HG02981 (cell line): ENCODE data around the gene UBTD1.

Experiments
- ATAC-seq: cut with Tn5 transposase; IDR thresholded peaks from one replicate; pipeline ENCODE4 v1.9.1; 2021; ENCODE audit warnings: mild to moderate bottlenecking, moderate library complexity; ENCODE audit not compliant: unreplicated experiment

The UBTD1 gene

DNA sequence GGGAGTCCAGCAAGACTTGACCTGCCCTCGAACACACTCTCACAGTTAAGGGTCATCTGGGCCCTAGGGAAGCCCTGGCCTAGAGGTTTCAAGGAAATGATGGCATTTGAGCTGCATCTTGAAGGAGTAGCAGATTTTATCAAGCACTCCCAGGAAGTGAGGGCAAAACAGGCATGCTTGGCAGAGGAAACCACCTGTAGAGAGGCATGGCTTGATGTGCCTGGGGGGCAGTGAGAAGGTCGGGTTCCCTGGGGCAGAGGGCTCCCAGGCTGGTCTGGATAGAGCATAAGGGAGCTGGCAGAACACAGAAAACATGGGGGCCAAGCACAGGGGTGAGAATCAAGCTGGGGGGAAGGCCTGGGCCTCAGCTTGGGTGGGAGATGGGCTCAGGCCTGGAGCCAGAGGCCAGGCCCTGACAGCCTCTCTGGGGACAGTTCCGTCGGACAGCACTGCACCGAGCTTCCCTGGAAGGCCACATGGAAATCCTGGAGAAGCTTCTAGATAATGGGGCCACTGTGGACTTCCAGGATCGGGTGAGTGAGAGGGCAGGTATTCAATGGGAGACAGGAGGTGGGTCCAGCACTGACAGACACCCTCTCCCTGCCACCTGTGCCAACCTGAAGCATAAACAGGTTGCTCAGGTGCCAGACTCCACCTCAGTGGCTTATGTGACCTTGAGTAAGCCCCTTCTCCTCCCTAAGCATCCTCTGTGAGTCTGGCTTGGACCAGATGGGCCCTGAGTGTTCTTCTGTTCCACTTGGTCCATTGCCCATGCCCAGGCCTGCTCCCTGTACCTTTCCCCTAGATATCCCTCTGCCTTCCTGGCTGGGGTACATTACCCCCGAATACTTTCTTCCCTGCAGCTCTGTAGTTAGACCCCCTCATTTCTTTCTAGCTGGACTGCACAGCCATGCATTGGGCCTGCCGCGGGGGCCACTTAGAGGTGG is 82.0 kb downstream of the UBTD1 start:
- ATAC-seq, result no peak

GRCh38 chr10:97582169-97582568 is 83.4 kb downstream of the UBTD1 start:
- no peak for ATAC-seq

DNA sequence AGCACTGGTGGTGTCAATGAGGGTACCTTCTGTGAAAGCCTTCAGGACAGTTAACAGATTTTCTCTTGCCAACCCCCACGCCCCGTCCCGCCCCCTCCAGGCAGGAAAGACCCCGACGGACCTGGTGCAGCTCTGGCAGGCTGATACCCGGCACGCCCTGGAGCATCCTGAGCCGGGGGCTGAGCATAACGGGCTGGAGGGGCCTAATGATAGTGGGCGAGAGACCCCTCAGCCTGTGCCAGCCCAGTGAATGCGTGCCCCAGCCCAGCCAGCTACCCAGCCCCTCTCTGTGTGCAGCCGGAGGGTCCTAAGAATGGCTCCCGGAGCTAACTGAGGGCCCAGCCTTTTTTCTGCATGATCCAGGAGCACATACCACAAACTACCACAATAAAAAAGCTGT is 84.8 kb downstream of the UBTD1 start:
- ATAC-seq, result no peak

GRCh38 chr10:97584060-97584797 is 85.5 kb downstream of the UBTD1 start, which contains the start of gene HOGA1:
Gene HOGA1, plus strand, starts transcription at chr10:97584389. Its CDS starts 315 bp downstream, at chr10:97584704.
- ATAC-seq, result peak; percentile 71

- no peak for ATAC-seq
Measured at GRCh38 chr10:97584798-97585438, 86.2 kb downstream of the UBTD1 start.

DNA sequence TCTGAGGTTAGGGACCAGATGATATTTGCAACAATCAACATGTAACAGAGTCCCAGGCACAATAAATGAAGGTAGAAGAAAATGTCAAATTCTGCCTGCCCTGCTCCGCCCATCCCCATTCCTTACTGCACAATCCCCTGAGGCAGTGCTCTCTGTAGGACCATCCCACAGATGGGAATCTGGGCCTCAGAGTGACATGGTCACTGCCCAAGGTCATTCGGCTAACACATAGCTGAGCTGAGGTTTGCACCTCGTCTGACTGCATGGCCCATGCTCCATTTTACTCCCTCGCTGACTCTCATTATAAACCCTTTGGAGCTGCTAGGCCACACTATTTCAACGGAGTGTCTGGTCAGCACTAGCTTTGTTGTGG is 86.7 kb downstream of the UBTD1 start:
- ATAC-seq, result no peak

GRCh38 chr10:97587183-97587582 is 88.5 kb downstream of the UBTD1 start:
- ATAC-seq, result no peak

DNA sequence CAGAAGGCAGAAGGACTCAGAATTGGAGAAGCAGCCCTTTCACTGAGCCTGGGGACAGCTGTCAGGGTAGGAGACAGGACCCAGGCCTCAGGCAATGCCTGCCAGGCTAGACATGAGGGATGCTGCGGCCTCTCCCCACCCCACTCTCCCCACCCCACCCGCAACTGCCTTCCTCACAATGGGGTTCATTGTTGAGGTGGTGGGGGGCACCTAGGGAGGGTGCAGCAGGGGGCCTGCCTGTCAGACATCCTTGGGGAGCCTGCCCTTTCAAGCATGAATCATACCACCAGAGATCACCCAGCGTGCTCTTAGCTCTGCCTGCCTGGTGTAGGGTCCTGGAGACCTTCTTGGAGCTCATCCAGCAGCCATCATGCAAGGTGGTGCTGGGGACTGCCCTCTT is 90.8 kb downstream of the UBTD1 start, which contains the start of gene C10orf62:
Gene C10orf62 (plus strand): TSS at position 243 of the 400 bp plus-strand sequence. CDS start 177 bp downstream, outside the sequence.
- ATAC-seq, result no peak

- ATAC-seq, result no peak
Measured at GRCh38 chr10:97590082-97590747, 91.5 kb downstream of the UBTD1 start.

GRCh38 chr10:97590748-97591495 is 92.2 kb downstream of the UBTD1 start:
- no peak for ATAC-seq

DNA sequence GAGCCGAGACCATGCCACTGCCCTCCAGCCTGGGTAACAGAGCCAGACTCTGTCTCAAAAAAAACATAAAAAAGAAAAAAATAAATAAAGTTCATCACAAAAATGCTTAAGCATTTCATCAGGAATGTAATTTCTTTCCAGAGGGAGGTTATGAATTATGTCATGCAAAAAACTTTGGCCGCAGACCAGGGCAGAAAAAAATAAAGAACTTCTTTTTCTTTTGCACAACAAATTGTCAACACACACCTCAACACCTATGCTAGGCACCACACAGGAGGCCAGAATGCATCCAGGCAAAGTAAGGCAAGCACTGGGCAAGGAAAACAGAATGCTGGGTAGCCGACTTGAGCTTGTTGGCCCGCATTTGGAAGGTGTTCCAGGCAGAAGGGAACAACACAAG is 94.7 kb downstream of the UBTD1 start:
- ATAC-seq, result no peak

GRCh38 chr10:97596101-97597082 is 97.7 kb downstream of the UBTD1 start:
- ATAC-seq, result no peak

- ATAC-seq, result no peak
Measured at GRCh38 chr10:97597778-97598177, 99.1 kb downstream of the UBTD1 start.

- ATAC-seq, result no peak
Measured at GRCh38 chr10:97598407-97599271, 99.9 kb downstream of the UBTD1 start.

DNA sequence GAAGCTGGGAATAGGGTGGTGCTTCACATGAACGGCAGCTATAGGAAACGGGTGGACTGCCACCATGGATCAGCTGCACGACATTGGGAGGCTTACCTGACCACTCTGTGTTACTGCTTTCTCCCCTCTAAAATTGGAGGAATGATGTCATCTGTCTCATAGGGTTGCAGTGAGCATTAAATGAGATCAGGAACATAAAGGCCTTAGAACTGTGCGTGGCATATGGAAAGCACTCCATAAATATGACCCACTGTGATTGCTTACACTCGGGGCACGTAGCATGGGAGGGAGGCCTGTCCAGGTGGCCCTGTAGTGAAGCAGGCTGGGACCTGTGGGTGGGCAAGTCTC is 100.5 kb downstream of the UBTD1 start:
- no peak for ATAC-seq

- no peak for ATAC-seq
Measured at GRCh38 chr10:97600616-97601015, 101.9 kb downstream of the UBTD1 start.

DNA sequence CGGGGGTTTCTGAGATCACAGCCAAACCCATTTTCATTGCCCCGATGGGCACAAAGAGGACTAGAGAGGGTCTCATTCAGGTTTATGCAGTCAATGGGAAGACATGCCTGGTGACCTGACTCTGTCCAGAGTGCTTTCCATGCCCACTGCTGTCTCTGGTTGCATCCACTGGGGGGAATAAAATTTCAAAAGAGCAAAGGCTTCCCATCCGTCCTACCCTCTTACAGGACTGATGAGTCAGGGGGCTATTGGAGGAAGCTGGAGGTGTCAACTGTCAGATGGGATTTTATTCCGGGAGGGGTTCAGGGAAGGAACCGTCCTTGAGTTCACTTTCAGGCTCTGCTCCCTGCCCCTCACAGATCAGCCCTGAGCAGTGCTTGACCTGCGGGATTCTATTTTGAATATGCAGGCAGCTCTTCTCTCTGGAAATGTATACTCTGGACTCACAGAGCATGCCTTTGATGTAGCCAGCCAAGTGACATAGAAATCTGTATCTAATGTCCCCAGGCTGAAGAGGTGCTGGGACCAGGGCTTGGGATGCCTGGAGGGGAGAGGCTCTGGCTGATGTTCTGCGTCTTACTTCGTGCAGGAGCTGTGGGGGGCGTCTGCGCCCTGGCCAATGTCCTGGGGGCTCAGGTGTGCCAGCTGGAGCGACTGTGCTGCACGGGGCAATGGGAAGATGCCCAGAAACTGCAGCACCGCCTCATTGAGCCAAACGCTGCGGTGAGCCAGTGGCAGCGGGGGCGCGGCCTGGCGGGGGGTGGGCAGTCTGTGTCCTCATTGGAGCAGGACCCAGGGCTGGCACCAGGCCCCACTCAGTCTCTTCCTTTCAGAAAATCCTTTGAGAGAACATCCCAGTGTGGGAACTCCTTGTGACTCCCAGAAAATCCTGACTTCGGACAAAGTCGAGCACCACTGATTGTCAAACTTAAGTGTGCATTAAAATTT is 102.8 kb downstream of the UBTD1 start:
- no peak for ATAC-seq
